Lower leg skin (tissue), 3 donors: ENCODE measurements around the gene EPHA4.

Experiments used
- POLR2A ChIP-seq, 2 donors: fragments of 450-650 bp; IDR thresholded peaks; one replicate each; pipeline ENCODE4 v1.6.1; 2016 to 2017; ENCODE audit warnings: antibody characterized with exemption in 2 of 2, mild to moderate bottlenecking in 1 of 2, moderate library complexity in 1 of 2
- TF ChIP-seq, protein P1 (sequence below), 3 donors: fragments of 450-650 bp; IDR thresholded peaks; one replicate each; pipeline ENCODE4 v1.5.1; 2016; ENCODE audit warnings: antibody characterized with exemption in 3 of 3, mild to moderate bottlenecking in 3 of 3, moderate library complexity in 2 of 3

DNA sequence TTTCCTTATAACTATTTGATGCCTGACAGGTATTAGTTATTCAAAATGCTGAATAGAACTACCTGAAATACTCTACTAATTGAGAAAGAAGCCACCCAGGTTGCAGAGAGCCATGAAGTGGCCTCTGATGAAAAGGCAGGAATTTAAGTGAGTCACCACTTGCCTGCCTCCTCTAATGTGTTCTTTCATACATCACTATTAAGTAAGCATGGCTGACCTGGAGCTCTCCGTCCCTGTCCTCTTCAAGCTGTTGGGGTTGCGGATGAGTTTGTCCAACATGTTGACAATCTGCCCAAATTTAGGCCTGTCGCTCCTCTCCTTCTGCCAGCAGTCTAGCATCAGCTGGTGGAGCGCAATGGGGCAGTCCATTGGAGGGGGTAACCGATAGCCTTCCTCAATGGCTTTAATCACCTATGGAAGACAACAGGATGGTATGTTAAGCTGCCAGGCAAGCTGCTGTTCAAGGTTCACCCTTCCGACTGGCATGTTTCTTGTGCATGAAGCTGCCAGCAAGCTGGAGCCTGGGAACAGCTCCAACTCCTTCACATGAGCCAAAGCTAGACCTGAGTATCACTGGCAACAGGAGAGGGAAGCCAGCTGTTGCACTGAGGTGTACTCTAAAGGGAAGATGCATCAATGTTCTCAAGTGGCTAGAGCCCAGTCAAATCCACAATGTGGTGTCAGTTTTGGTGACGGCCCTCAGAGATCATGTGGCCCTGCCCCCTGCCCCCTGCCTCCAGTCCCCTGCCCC lies 142.2 kb downstream of the EPHA4 start:
- TF ChIP-seq POLR2A (IDR thresholded peaks at IDR 0.05): no peak
- TF ChIP-seq, protein P1, sequence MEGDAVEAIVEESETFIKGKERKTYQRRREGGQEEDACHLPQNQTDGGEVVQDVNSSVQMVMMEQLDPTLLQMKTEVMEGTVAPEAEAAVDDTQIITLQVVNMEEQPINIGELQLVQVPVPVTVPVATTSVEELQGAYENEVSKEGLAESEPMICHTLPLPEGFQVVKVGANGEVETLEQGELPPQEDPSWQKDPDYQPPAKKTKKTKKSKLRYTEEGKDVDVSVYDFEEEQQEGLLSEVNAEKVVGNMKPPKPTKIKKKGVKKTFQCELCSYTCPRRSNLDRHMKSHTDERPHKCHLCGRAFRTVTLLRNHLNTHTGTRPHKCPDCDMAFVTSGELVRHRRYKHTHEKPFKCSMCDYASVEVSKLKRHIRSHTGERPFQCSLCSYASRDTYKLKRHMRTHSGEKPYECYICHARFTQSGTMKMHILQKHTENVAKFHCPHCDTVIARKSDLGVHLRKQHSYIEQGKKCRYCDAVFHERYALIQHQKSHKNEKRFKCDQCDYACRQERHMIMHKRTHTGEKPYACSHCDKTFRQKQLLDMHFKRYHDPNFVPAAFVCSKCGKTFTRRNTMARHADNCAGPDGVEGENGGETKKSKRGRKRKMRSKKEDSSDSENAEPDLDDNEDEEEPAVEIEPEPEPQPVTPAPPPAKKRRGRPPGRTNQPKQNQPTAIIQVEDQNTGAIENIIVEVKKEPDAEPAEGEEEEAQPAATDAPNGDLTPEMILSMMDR (IDR thresholded peaks at IDR 0.05): no peak
